GM12892 (cell line): ENCODE data around the gene DOCK8.
"Not testable (repeated sequence)": the region's sequence is repeated elsewhere in the genome, so short reads cannot be mapped to it uniquely, and the experiment has no call there.

Experiments
- DNase-seq: peaks from one replicate; pipeline ENCODE4 v3.0.0; 2011; ENCODE audit not compliant: insufficient read length
- FAIRE-seq: peaks from 2 replicates; lab custom pipeline; 2011; peaks lifted over from hg19 to GRCh38; lab: Jason Lieb, UNC
- POLR2A ChIP-seq: IDR thresholded peaks from 2 replicates; pipeline ENCODE4 v1.6.1; 2011; ENCODE audit warnings: low read depth, low read length, control low read depth
- POLR2AphosphoS5 ChIP-seq: IDR thresholded peaks from 2 replicates; pipeline ENCODE4 v1.6.1; 2011; ENCODE audit warnings: low read depth, low read length, control low read depth
- TAF1 ChIP-seq: IDR thresholded peaks from 2 replicates; pipeline ENCODE4 v1.6.1; 2011; ENCODE audit warnings: low read depth, mild to moderate bottlenecking, control low read depth, low read length, borderline replicate concordance

DOCK8 gene

DNA sequence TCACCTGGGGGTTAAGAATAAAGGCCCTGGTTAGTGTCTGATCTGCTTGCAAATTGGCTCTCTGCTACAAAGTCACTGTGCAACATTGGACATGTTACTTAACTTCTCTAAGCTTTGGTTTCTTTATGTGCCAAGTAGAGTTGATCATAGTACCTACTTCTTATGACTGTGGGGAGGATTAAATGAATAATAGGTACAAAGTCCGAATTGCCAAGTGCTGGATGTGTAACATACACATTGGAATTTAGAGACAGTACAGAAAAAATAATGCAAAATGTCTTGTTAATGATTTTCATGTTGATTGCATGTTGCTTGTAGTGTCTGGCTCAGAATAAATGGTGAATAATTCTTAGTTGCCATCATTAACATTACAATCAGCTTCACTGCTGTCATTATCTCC is 2.2 kb downstream of the DOCK8 start:
- TF ChIP-seq POLR2AphosphoS5 (no peak), POLR2A (no peak), TAF1 (no peak)
- FAIRE-seq (no peak), DNase-seq (no peak)

DNA sequence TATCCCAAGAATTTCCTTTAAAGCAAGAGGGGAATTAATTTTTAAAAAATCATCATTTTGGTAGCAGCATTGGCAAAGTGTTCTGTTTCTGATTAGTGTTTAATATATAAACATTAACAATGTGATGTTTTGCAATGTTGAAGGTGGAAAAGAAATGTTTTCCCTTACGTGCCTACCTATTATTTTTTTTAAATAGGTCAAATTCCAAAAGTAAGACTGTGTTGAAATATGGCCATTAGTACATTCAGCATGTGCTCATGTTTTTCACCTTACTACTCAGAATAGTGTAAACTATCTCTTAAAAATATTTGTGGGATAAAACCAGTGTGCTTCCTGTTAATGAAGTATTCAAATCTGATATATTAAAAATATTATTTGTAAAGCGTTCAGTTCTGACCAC is 3.3 kb downstream of the DOCK8 start:
- no peak for DNase-seq
- no peak for TF ChIP-seq POLR2A
- TF ChIP-seq POLR2AphosphoS5 = no peak
- no peak for TF ChIP-seq TAF1
- no peak for FAIRE-seq

DNA sequence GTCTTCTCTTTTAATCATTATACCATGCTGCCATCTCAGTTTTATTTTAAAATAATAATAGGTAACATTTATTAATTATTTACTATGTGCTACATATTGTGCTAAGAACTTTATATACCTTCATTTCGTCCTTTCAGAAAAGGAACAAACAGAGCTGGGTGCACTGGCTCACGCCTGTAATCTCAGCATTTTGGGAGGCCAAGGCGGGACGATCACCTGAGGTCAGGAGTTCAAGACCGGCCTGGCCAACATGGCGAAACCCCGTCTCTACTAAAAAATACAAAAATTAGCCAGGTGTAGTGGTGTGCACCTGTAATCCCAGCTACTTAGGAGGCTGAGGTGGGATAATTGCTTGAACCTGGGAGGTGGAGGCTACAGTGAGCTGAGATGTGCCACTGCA is 4.4 kb downstream of the DOCK8 start:
- not testable (repeated sequence) for DNase-seq, FAIRE-seq

DNA sequence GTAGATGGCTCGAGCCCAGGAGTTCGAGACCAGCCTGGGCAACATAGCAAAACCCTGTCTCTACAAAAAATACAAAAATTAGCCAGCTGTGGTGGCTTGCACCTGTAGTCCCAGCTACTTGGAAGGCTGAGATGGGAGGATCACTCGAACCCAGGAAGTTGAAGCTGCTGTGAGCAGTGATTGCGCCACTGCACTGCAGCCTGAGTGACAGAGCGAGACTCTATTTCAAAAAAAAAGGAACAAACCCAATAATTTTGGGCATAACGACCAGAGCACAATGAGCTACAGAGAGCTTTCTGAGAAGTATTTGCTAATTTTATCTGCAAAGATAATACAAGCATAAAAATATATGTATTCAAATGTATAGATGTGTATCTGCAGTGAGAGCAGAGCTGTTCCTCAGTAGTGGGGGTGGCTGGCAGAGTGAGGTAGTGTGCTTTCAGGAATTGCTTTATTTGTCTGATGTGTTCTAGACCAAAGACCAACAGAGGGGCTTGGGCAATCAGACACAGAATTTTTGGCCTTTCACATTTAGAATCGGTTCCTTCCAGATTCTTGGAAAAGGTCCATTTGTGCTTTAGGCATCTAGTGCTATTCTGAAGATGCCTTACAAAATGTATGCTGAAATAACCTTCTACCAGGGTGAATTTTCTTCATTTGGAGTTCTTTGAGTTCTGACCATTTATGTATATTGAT is 5.2 kb downstream of the DOCK8 start:
- peak; percentile 42 for FAIRE-seq
- TF ChIP-seq TAF1 = no peak
- no peak for DNase-seq

DNA sequence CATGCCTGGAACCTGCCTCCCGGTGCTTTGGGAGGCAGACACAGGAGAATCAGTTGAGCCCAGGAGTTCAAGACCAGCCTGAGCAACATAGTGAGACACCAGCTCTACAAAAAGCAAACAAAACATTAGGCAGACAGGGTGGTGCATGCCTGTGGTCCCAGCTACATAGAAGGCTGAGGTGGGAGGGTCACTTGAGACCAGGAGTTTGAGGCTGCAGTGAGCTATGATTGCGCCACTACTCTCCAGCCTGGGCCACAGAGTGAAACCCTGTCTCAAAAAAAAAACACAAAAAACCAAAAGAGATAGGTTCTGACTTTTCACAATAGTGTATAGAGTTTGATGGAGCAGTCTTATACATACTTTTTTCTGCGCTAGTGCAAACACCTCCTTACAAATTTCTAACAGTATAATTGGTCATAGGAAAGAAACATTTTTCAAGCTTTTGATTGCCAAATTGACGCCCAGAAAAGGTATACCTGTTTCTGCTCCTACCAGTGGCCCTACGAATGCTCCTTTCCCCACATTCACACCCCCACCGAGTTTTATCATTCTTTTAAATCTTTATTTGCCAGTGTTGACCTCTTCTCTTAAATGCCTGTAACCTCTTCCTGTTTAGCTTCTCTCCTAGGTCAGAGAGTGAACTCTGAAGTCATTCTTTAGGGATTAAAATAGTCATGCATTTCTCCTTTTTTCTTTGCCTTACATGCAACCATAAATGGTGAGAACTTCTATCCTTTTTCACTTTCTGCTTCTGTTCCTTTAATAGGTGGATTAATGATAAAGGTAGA is 7.5 kb downstream of the DOCK8 start:
- no peak for DNase-seq
- peak; percentile 80 for FAIRE-seq
- no peak for TF ChIP-seq POLR2AphosphoS5
- TF ChIP-seq POLR2A = no peak
- TF ChIP-seq TAF1 = no peak

DNA sequence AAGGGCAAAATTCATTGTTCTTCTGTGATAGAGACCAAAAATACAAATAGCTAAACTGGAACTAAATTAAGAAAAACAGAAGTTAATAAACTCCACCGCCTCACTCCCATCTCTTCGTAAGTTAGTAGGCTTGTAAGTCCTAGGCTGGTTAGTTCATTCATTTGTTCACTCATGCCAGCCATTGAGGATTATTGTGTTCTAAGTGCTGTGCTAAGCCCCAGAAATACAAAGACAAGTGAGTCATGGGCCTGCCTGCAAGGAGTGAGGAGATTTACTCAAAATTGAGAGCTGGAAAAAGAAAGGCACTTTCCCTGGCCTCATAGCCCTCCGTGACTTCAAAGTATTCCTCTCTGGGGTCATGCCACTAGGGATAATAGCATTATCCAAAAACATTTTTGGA is 8.5 kb downstream of the DOCK8 start:
- FAIRE-seq (peak; percentile 73), DNase-seq (no peak)
- TF ChIP-seq TAF1 (no peak), POLR2AphosphoS5 (no peak), POLR2A (no peak)

DNA sequence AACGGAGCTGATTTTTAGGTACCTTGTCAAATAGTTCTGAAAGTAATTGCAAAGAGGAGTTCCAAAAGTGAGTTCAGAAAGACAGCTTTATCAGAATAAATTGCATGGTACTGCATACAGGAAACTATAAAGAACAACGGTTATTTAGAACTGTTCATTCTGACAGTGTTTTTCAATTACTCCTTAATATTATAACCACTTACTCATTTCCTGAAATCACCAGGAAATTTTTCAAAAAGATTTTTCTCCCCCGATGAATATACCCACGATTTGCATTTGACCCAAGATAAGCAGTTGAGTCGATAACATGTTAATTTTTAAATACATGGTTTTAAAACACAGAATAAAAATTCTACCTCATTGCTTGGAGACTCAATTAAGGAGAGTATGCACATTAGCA is 9.4 kb downstream of the DOCK8 start:
- TF ChIP-seq TAF1 = no peak
- no peak for TF ChIP-seq POLR2A
- TF ChIP-seq POLR2AphosphoS5 = no peak
- FAIRE-seq (no peak), DNase-seq (no peak)

DNA sequence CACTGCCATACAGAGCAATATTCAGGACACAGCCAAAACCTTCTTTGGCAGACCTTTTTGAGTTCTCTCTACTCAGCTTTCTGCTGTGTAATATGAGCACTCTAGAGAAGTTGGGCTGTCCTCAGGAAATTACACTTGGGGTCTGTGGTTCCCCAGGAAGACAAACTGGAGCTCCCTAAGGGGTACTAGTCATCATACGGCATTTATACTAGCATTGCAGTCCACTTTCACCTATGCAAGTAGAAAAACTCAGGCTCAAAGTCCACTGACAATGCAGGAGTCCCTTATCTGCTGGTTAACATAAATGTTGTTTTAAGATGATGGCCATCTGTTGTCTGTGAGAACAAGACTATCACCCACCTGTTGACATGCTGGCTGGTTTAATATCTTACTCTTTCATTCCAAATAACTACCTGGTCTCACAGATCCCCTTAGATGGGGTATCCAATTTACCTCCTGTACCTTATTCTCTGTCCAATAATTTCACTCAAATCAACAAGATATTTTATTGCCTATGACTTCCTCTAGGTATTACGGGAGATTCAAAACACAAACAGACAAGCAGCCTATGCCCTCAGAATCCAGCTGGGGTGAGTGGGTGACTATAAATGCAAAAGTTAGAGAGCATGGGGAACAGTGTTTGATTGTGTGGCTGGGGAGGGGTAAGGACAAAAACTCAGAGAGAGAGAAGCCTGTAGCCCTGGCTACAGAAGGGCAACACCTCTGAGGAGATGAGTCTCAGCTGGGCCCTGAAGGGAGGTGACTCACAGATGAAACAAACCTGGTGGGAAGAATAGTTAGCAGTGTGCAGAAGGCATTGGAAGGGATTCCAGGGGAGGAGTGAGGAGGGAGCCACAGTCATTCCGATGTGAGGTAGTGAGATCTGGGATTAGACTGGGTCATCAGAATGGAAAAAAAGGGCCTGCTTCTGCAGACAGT is 10.2 kb downstream of the DOCK8 start:
- TF ChIP-seq TAF1 (no peak), POLR2A (no peak), POLR2AphosphoS5 (no peak)
- DNase-seq (no peak), FAIRE-seq (peak; percentile 86)

DNA sequence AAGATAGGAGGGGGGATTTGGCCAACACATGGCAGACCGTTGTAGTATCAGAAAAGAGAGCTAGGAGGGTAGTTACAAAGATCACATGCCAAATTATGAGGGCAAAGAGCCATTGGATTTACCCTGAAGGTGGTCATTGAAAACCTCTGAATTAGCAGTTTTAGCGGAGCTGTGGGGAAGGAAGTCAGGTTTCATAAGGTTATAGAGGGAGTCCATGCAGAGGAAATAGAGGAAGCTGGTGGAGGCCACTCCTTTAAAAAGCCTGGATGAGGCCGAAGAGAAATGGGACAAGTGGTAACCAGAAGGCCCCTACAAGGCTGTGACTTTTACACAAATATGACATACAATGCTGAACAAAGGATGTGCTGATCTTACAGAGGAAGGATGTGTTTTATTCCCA is 13.2 kb downstream of the DOCK8 start:
- DNase-seq (no peak), FAIRE-seq (no peak)
- TF ChIP-seq TAF1 (no peak), POLR2A (no peak), POLR2AphosphoS5 (no peak)

DNA sequence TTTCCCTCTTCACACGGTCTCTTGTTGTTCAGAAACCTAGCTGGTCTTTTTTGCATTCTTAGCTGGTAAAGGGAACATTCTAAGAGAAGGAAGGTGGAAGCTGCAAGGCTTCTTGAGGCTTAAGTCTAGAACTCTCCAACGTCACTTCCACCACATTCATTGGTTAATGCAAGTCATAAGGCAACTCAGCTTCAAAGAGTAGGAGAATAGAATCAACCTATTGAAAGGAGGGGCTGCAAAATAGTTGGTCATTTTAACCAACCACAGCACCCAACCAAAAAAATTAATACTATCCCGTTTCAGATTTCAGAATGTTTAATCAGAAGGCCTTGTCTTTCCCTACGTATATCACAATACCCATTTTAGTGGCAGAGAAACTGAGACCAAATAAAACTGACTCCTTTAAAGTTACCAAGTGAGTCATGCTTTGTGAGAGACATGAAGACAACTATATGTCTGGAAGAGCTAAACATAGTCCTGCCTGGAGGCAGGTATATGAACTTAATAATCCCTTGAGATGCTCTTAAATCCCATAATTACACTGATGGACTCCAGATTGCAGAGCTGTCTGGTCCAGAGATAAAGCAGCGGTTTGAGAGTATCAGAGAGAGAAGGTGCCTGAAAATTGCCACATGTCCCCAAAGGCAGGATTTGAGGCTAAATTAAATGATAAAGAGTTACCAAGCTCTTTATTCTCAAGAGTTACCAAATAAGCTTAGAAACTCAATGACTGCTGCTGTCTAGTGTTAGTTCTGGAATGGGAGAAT is 14.4 kb downstream of the DOCK8 start:
- DNase-seq = no peak
- FAIRE-seq = no peak
- TF ChIP-seq TAF1 (no peak), POLR2AphosphoS5 (no peak), POLR2A (no peak)

DNA sequence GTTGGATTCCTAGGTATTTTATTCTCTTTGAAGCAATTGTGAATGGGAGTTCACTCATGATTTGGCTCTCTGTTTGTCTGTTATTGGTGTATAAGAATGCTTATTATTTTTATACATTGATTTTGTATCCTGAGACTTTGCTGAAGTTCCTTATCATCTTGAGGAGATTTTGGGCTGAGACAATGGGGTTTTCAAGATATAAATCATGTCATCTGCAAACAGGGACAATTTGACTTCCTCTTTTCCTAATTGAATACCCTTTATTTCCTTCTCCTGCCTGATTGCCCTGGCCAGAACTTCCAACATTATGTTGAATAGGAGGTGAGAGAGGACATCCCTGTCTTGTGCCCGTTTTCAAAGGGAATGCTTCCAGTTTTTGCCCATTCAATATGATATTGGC is 17.0 kb downstream of the DOCK8 start:
- FAIRE-seq, DNase-seq: not testable (repeated sequence)

DNA sequence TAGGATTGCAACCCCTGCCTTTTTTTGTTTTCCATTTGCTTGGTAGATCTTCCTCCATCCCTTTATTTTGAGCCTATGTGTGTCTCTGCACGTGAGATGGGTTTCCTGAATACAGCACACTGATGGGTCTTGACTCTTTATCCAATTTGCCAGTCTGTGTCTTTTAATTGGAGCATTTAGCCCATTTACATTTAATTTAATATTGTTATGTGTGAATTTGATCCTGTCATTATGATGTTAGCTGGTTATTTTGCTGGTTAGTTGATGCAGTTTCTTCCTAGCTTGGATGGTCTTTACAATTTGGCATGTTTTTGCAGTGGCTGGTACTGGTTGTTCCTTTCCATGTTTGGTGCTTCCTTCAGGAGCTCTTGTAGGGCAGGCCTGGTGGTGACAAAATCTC is 19.0 kb downstream of the DOCK8 start:
- FAIRE-seq = not testable (repeated sequence)

More for the DNA sequence above, 19.0 kb downstream of the DOCK8 start:
- DNase-seq = not testable (repeated sequence)
